Activated CD8-positive, alpha-beta memory T cell treated with anti-CD3 and anti-CD28 coated beads for 36 hours (primary cell): Measurements from ENCODE around the gene CCBE1. TPM values are rescaled to one million over a fixed set of nuclear protein-coding genes. Genes with fewer than 3 reads are reported as not detected.

Source experiments
- CTCF ChIA-PET: fragments of 350-600 bp; sonication (Branson Sonifier 250); formaldehyde crosslinking; loops from one replicate; lab custom pipeline; 2021; ENCODE audit warnings: antibody characterized with exemption; lab: Charles Lee
- POLR2A ChIA-PET: fragments of 350-600 bp; sonication (Branson Sonifier 250); formaldehyde crosslinking; loops from one replicate; lab custom pipeline; 2021; ENCODE audit warnings: antibody characterized with exemption; lab: Charles Lee
- total RNA-seq, 2 experiments: library from RNA; stranded (reverse); gene quantifications; one replicate each; pipeline ENCODE4 v1.2.3, GENCODE V29; 2021

CCBE1 gene
- total RNA-seq, 2 experiments from 2014 or later, result not detected

DNA sequence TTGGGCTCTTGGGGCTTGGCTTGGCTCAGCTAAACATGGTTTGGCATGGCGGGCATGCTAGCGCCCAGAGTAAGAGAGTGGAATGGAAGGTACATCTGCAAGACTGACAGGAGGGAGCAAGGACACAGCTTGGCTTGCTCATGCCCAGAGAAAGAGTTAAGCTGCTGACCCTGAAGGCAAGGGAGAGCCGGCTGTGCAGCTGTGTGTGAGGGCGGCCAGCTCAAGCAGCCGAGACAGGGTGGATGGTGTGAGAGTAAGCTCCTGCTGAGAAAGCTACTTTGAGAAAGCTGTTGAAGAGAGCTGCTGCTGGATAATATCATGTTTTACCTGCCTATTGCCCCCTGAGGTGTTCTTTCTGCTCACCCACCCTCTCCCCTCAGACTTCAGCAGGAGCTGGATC is 135.6 kb downstream of the CCBE1 start:
- CTCF ChIA-PET, result interaction anchor here (0.6 kb wide), 1 partner anchor 664 kb away, joined by 3 read pairs; no protein-coding TSS in a partner anchor
- POLR2A ChIA-PET, result no interaction called here

DNA sequence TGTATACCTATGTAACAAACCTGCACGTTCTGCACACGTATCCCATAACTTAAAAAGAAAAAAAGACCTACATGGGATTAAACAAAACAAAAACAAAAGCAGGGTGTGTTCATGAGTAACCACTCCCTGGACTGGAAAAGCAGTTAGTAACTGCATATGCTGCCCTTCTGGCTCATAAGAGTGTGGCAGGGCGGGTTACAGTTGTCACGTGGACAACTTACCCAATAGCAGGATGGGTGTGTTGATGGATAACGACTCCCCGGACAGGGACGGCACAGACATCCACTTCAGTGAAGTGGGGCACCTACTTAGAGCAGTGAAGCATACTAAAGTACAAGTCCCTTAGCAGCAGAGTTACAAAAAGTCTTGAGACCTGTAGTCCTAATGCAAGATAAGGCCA is 136.7 kb downstream of the CCBE1 start:
- ChIA-PET CTCF (no interaction called here), POLR2A (no interaction called here)

GRCh38 chr18:59559528-59559927 is 137.7 kb downstream of the CCBE1 start:
- POLR2A ChIA-PET, result no interaction called here
- CTCF ChIA-PET, result no interaction called here

GRCh38 chr18:59555995-59556659 is 141.1 kb downstream of the CCBE1 start:
- POLR2A ChIA-PET, result no interaction called here
- CTCF ChIA-PET, result no interaction called here

DNA sequence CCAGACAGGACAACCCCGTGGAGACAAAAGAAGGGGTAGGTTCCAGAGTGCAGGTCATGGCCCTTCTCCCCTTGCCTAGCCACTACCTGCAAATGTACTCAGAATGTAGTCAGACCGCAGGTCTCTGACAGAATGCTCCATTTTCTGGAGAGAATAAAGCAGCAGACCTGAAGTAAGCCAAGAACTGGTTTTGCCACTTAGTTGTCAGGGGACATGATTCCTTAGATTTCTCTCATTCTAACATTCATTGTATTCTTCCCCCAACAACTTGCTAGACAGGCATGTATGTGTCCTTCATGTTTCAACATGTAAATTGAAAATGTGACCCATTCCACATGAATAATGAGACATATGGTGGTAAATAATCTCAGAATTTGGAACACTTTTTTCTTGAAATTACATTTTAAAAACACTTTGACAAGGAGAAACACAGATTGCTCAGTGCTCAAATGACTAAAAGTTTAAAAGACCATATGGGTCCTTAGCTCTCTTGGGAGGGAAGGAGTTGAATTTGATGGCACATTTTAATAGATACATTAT is 142.4 kb downstream of the CCBE1 start:
- ChIA-PET CTCF (no interaction called here), POLR2A (no interaction called here)

DNA sequence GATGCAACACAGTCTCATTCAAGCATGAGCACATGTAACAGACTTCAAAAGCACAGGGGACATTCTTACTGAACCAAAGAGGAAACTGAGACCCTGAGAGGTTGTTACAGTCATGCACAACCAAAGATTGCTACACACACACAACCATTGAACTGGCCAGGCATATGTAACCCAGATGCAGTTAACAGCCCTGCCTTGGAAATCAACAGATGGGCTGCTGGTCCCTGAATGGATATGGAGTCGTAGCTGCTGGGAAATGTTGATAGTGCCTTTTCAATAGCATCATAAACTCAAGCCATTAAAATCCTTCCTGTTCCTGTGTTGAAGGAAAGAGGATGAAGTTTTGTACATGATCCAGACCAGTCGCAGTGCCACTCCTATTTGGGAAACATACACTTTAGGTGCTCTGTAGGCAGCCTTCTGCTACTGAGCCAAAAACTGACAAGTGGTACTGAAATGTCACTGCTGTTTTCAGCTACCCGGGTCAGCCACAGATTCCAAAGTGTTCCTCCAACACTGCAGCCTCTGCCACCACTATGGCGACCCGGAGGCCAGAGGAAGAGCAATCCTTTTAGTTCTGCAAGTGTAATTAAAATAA is 143.9 kb downstream of the CCBE1 start:
- CTCF ChIA-PET, result no interaction called here
- POLR2A ChIA-PET, result no interaction called here

- ChIA-PET CTCF (no interaction called here), POLR2A (no interaction called here)
These were observed 145.2 kb downstream of the CCBE1 start for GRCh38 chr18:59551902-59552635.

GRCh38 chr18:59550174-59550516 is 147.1 kb downstream of the CCBE1 start:
- POLR2A ChIA-PET, result no interaction called here
- CTCF ChIA-PET, result interaction anchor here (0.7 kb wide), 1 partner anchor 15 kb away, joined by 3 read pairs; no protein-coding TSS in a partner anchor

DNA sequence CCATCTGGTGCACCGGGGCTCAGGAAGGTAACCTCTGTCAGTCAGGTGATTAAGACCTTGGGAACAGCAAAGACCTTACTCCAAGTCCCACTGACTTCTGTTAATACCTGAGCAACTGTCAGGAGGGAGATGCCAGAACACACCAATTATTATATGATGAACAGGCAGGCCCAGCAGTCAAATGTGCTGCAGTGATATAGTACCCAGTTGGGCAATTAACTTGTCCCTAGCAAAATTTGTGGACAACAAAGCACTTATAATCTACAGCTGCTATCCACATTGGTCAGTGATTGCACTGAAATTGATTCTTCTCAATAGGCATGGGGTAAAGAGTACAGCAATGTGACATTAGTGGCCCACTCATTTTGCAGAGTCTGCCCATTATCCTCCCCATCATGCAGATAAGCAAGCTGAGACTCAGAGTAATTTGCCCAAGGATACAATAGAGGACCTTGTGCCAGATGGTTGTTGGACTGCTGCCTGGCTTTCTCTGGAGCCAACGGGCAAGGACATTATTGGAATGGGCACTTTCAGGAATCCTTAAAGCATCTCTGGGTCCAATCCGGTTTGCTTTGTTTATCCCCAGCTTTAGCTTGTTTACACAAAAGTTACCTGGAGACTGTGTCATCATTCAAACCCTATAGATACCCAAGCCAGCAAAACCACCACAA is 147.6 kb downstream of the CCBE1 start:
- POLR2A ChIA-PET, result no interaction called here

DNA sequence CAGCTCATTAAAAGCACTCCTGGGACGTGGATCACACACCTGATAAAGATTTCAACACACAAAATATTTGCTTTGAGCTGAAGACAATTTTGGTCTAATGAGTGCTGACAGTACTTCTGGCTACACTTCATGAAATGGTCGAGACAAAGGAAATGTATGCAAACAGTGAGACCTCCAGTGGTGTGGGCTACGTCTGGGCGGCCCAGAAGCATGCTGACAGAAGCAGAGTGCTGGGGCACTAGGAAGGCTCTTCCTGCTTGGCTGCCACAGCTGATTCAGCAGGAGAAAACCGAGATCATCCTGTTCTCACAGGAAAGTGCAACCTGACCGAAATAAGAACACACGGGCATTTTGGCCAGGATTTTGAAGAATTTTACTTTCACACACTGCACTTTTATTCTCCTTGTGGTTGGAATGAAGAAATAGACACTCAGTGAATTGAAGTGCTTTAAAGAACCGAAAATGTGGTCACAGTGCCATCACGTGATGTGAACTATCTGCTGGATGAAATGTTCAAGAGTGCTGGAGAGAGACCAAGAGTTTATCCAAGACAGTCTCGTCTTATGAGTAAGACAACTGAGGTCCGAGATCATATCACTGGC is 149.5 kb downstream of the CCBE1 start:
- ChIA-PET POLR2A (no interaction called here), CTCF (no interaction called here)

More for the DNA sequence above, 147.6 kb downstream of the CCBE1 start:
- CTCF ChIA-PET, result no interaction called here

DNA sequence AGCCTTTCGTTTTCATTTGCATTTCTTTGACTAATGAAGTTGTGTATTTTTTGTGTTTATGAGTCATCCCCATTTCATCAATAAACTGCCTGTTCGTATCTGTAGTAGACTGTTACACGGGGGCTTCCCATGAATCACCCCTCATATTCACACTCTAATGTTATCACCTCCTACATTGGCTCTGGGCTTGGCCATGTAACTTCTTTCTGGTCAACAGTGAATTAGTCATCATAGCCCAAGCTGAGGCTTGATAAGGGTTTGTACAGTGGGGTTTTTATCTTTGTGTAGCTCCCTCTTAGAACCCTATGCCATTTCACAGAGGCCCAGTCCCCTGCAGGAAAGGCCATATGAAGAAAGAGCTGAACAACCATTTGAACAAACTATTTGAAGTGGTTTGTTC is 151.0 kb downstream of the CCBE1 start:
- ChIA-PET CTCF (no interaction called here), POLR2A (no interaction called here)

DNA sequence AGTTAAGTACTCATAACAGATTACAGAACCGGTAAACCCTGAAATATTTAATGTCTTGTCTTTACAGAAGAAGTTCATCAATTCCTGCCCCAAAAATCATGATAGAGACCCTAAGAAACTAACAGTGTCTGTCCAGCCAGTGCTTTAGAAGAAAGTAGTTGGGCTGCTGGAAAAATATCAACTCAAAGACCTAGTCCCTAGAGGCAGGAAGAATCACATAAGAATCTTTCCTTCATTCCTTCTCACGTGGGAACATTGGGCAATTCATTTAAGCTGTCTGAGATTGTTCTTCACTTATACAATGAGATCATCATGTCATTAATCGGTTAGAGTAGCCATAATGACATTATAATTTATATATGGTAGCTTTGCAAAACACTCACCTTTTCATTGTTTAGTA is 156.4 kb downstream of the CCBE1 start:
- CTCF ChIA-PET, result no interaction called here
- POLR2A ChIA-PET, result no interaction called here

DNA sequence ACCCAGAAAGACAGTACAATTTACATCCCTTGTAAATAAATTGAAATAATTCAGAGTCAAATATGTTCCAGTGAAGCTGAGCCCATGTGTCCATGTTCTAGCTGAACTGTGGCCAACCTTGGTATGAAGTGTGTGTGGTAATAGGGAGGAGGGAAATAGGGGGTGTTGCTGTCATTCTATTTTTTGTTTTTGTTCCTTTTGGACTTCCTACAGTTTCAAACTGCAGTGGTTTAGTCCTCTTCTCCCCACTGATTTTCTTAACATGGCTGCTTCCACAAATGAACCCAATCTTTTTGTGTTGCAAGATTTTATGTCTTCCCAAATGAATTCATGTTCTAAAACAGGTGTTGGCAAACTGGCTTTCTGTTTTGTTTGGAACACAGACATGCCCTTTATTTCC is 156.9 kb downstream of the CCBE1 start:
- CTCF ChIA-PET, result no interaction called here
- POLR2A ChIA-PET, result no interaction called here

DNA sequence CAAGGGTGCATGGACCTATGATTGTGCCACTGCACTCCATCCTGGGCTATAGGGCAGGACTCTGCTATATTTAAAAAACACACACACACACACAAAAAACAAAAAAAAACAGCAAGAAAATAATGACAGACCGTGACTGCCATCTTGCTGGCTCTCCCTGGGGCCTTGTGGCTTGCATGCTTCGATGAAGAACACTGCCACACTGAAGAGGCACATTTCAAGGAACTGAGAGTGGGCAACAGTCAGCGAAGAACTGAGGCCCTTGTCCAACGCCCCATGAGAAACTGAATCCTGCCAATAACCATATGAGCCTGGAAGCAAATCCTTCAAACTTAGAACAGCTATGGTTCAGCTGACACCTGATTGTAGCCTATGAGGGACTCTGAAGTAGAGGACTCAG is 158.1 kb downstream of the CCBE1 start:
- ChIA-PET CTCF (no interaction called here), POLR2A (no interaction called here)

DNA sequence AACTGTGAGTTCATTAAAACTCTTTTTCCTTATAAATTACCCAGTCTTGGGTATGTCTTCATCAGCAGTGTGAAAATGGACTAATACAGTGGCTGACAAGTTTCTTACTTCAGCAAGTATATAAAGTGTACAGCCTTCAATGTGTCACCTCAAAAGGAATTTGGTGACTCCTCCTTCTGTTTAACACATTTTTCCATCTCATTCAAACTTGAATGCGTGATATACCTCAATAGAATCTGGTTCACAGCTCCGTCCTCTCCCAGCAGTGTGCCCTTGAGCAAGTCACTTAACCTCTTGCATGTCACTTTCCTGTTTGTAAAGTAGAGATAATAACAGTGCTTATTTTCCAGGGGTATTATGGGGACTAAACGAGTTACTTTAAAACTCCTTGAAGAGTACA is 159.6 kb downstream of the CCBE1 start:
- POLR2A ChIA-PET, result no interaction called here

DNA sequence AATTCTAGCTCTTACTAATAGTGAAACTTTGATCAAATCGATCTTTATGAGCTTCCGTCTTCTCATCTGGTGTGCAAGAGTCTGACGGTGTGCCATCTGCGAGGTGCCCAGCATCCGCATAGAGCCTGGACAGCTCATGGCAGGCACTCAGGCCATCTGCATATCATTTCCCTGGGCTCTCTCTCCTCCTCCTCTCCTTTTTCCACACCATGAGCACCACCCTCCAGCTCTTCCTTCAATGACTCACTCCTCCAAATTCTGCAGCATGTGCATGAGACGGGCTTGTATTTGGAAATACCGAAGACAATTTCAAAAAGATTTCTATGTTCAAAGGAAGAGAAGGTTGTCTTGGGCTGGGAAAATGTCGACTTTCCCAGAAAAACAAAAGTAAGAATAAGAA is 161.1 kb downstream of the CCBE1 start:
- CTCF ChIA-PET, result no interaction called here
- POLR2A ChIA-PET, result no interaction called here

More for the DNA sequence above, 159.6 kb downstream of the CCBE1 start:
- CTCF ChIA-PET, result no interaction called here

GRCh38 chr18:59535055-59535454 is 162.2 kb downstream of the CCBE1 start:
- CTCF ChIA-PET, result interaction anchor here (0.6 kb wide), 1 partner anchor 16 kb away, joined by 3 read pairs; no protein-coding TSS in a partner anchor

GRCh38 chr18:59528866-59529265 is 168.4 kb downstream of the CCBE1 start:
- POLR2A ChIA-PET, result no interaction called here
- CTCF ChIA-PET, result no interaction called here

More at GRCh38 chr18:59535055-59535454, 162.2 kb downstream of the CCBE1 start:
- POLR2A ChIA-PET, result no interaction called here

GRCh38 chr18:59520562-59521355 is 176.5 kb downstream of the CCBE1 start:
- CTCF ChIA-PET, result no interaction called here
- POLR2A ChIA-PET, result no interaction called here
